Endothelial cell (in vitro differentiated cells): ENCODE data around the gene DNAJC3. TPM values are rescaled to one million over a fixed set of nuclear protein-coding genes. Genes with fewer than 3 reads are reported as not detected.
A peak's percentile ranks its signal among the peaks of the same experiment; 100 is the strongest.
"Not testable (repeated sequence)": the region's sequence is repeated elsewhere in the genome, so short reads cannot be mapped to it uniquely, and the experiment has no call there.

Experiments
- DNase-seq: peaks from one replicate; pipeline ENCODE4 v3.0.0; 2021; ENCODE audit warnings: low spot score
- H3K27ac Mint-ChIP-seq: one replicate; pipeline ENCODE4 v1.8.0; 2021; ENCODE audit warnings: mixed read lengths, inconsistent platforms; ENCODE audit not compliant: unreplicated experiment
- H3K27me3 Mint-ChIP-seq: one replicate; pipeline ENCODE4 v1.8.0; 2021; ENCODE audit warnings: mild to moderate bottlenecking, moderate library complexity, mixed read lengths, inconsistent platforms; ENCODE audit not compliant: unreplicated experiment
- H3K36me3 Mint-ChIP-seq: one replicate; pipeline ENCODE4 v1.8.0; 2021; ENCODE audit warnings: mild to moderate bottlenecking, low read depth, mixed read lengths, inconsistent platforms; ENCODE audit not compliant: unreplicated experiment
- H3K4me1 Mint-ChIP-seq: one replicate; pipeline ENCODE4 v1.8.0; 2021; ENCODE audit warnings: mild to moderate bottlenecking, mixed read lengths, inconsistent platforms; ENCODE audit not compliant: unreplicated experiment
- H3K4me3 Mint-ChIP-seq: one replicate; pipeline ENCODE4 v1.8.0; 2021; ENCODE audit warnings: mild to moderate bottlenecking, mixed read lengths, inconsistent platforms; ENCODE audit not compliant: unreplicated experiment
- H3K9me3 Mint-ChIP-seq: one replicate; pipeline ENCODE4 v1.8.0; 2021; ENCODE audit warnings: mixed read lengths, inconsistent platforms; ENCODE audit not compliant: unreplicated experiment
- CTCF ChIP-seq: fragments of 200-600 bp; sonication (generic); IDR thresholded peaks from one replicate; pipeline ENCODE4 v1.5.0; 2021; ENCODE audit warnings: antibody characterized with exemption; ENCODE audit not compliant: unreplicated experiment
- total RNA-seq: library from RNA; stranded (reverse); fragmentation: NEBNext Ultra II Directional; extraction: Animal tissue kit (Norgen Biotek cat#: 25700); gene quantifications from one replicate; pipeline ENCODE4 v1.2.1, GENCODE V29; 2021; ENCODE audit not compliant: unreplicated experiment

Gene DNAJC3
- total RNA-seq, 1 donor from 2014 or later = 50.3 TPM

GRCh38 chr13:95749545-95749944 lies 72.6 kb downstream of the DNAJC3 start:
- Mint-ChIP-seq H3K27me3 (no peaks in the 10 kb centered on the region), H3K4me1 (peaks cover 4% of the 10 kb centered on the region), H3K9me3 (no peaks in the 10 kb centered on the region), H3K36me3 (peaks cover 4% of the 10 kb centered on the region), H3K4me3 (no peak overlapping the region), H3K27ac (no peak overlapping the region)
- no peak for DNase-seq
- TF ChIP-seq CTCF = no peak

- no peak for TF ChIP-seq CTCF
- H3K9me3 Mint-ChIP-seq = no peaks in the 10 kb centered on the region
Measured at GRCh38 chr13:95752677-95753076, 75.7 kb downstream of the DNAJC3 start.

GRCh38 chr13:95754069-95754468 lies 77.1 kb downstream of the DNAJC3 start:
- Mint-ChIP-seq H3K4me3 (no peak overlapping the region), H3K4me1 (peaks cover 12% of the 10 kb centered on the region), H3K27ac (no peak overlapping the region), H3K9me3 (no peaks in the 10 kb centered on the region), H3K27me3 (peaks cover 3% of the 10 kb centered on the region), H3K36me3 (peaks cover 10% of the 10 kb centered on the region)
- DNase-seq = no peak
- no peak for TF ChIP-seq CTCF

More at GRCh38 chr13:95752677-95753076, 75.7 kb downstream of the DNAJC3 start:
- Mint-ChIP-seq H3K36me3 (peaks cover 7% of the 10 kb centered on the region), H3K4me3 (no peak overlapping the region), H3K27ac (no peak overlapping the region), H3K27me3 (peaks cover 3% of the 10 kb centered on the region), H3K4me1 (peaks cover 12% of the 10 kb centered on the region)
- no peak for DNase-seq

GRCh38 chr13:95756072-95756471 lies 79.1 kb downstream of the DNAJC3 start:
- H3K27ac Mint-ChIP-seq = peak overlapping the region; percentile 80
- peaks cover 8% of the 10 kb centered on the region for H3K4me1 Mint-ChIP-seq
- peaks cover 7% of the 10 kb centered on the region for H3K36me3 Mint-ChIP-seq
- H3K9me3 Mint-ChIP-seq = no peaks in the 10 kb centered on the region
- no peak for DNase-seq
- H3K4me3 Mint-ChIP-seq = no peak overlapping the region
- H3K27me3 Mint-ChIP-seq = peaks cover 3% of the 10 kb centered on the region
- TF ChIP-seq CTCF = no peak

- H3K36me3 Mint-ChIP-seq = peaks cover 14% of the 10 kb centered on the region
- not testable (repeated sequence) for H3K9me3 Mint-ChIP-seq, H3K4me3 Mint-ChIP-seq, H3K27ac Mint-ChIP-seq, H3K4me1 Mint-ChIP-seq, H3K27me3 Mint-ChIP-seq, DNase-seq
Measured at GRCh38 chr13:95762626-95763025, 85.7 kb downstream of the DNAJC3 start.
